Measurements from ENCODE around the gene DOC2A.

DOC2A gene

GRCh38 chr16:29975134-29975538, 35.7 kb downstream of the DOC2A start (continued):
- TF ChIP-seq KLF17 (tag by site-specific recombination; IDR thresholded peaks at IDR 0.05) (0 out of 2 replicates have a peak, but pooled peaks have one; percentile 13), ZNF133 (tag by site-specific recombination; IDR thresholded peaks at IDR 0.05) (no peak), SP7 (tag by site-specific recombination; IDR thresholded peaks at IDR 0.05) (0 out of 2 replicates have a peak, but pooled peaks have one; percentile 8), YY1 (tag by site-specific recombination; IDR thresholded peaks at IDR 0.05) (no peak), RBAK (tag by site-specific recombination; IDR thresholded peaks at IDR 0.05) (no peak), ZEB2 (tag by site-specific recombination; IDR thresholded peaks at IDR 0.05) (no peak), ZNF548 (tag by site-specific recombination; IDR thresholded peaks at IDR 0.05) (no peak), ZNF354C (tag by site-specific recombination; IDR thresholded peaks at IDR 0.05; ENCODE audit: borderline replicate concordance, low read depth) (no peak), ZNF558 (tag by site-specific recombination; IDR thresholded peaks at IDR 0.05) (no peak), ZNF404 (tag by site-specific recombination; IDR thresholded peaks at IDR 0.05) (no peak), ZNF292 (tag by site-specific recombination; IDR thresholded peaks at IDR 0.05; ENCODE audit: borderline replicate concordance, low read depth) (no peak), ZBTB8A (tag by site-specific recombination; IDR thresholded peaks at IDR 0.05) (no peak), ZNF707 (tag by site-specific recombination; IDR thresholded peaks at IDR 0.05) (no peak), GFI1B (tag by site-specific recombination; IDR thresholded peaks at IDR 0.05) (no peak), ZNF16 (tag by site-specific recombination; IDR thresholded peaks at IDR 0.05; ENCODE audit: low read depth) (no peak), ZNF423 (tag by site-specific recombination; IDR thresholded peaks at IDR 0.05) (no peak), ZFP69B (tag by site-specific recombination; IDR thresholded peaks at IDR 0.05) (no peak)
- TF ChIP-seq, protein P1, sequence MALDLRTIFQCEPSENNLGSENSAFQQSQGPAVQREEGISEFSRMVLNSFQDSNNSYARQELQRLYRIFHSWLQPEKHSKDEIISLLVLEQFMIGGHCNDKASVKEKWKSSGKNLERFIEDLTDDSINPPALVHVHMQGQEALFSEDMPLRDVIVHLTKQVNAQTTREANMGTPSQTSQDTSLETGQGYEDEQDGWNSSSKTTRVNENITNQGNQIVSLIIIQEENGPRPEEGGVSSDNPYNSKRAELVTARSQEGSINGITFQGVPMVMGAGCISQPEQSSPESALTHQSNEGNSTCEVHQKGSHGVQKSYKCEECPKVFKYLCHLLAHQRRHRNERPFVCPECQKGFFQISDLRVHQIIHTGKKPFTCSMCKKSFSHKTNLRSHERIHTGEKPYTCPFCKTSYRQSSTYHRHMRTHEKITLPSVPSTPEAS (tag by site-specific recombination; IDR thresholded peaks at IDR 0.05), result no peak
- TF ChIP-seq, protein P2, sequence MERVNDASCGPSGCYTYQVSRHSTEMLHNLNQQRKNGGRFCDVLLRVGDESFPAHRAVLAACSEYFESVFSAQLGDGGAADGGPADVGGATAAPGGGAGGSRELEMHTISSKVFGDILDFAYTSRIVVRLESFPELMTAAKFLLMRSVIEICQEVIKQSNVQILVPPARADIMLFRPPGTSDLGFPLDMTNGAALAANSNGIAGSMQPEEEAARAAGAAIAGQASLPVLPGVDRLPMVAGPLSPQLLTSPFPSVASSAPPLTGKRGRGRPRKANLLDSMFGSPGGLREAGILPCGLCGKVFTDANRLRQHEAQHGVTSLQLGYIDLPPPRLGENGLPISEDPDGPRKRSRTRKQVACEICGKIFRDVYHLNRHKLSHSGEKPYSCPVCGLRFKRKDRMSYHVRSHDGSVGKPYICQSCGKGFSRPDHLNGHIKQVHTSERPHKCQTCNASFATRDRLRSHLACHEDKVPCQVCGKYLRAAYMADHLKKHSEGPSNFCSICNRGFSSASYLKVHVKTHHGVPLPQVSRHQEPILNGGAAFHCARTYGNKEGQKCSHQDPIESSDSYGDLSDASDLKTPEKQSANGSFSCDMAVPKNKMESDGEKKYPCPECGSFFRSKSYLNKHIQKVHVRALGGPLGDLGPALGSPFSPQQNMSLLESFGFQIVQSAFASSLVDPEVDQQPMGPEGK (tag by site-specific recombination; IDR thresholded peaks at IDR 0.05), result 0 out of 2 replicates have a peak, but pooled peaks have one; percentile 2

- Histone ChIP-seq H3K4me3 (ENCODE audit: low read depth, low read length) (peak overlapping the region; percentile 72), H3K9me3 (ENCODE audit: control insufficient read depth, insufficient read depth, low read depth, low read length) (no peaks in the 10 kb centered on the region), H3K4me1 (ENCODE audit: control insufficient read depth, insufficient read depth, low read length) (peaks cover 8% of the 10 kb centered on the region), H3K27ac (ENCODE audit: extremely low read depth, low read depth, low read length) (peak overlapping the region; percentile 76), H3K36me3 (ENCODE audit: control insufficient read depth in 2 of 2, insufficient read depth in 1 of 2, low read length in 2 of 2) (peaks cover under 1 to 61% of the 10 kb centered on the region in 2 experiments; a peak in 1 of 3 replicates)
- CTCF ChIA-PET, result interaction anchor here (0.6 to 3.2 kb wide), 4 partner anchors 11 to 631 kb away, joined by 3 to 13 read pairs (median 5); no protein-coding TSS in a partner anchor
- POLR2A ChIA-PET, result interaction anchor here (0.5 to 5.4 kb wide), 20 partner anchors 8 to 166 kb away, joined by 3 to 58 read pairs (median 5); partner anchors contain the start of genes HIRIP3, INO80E, KCTD13 and PAGR1
- TF ChIP-seq, protein P1 (tag by site-specific recombination; IDR thresholded peaks at IDR 0.05), result peak; percentile 60
- TF ChIP-seq KLF17 (tag by site-specific recombination; IDR thresholded peaks at IDR 0.05), result 0 out of 2 replicates have a peak, but pooled peaks have one; percentile 62
- TF ChIP-seq ZNF341 (tag by site-specific recombination; IDR thresholded peaks at IDR 0.05; ENCODE audit: low read depth), result peak; percentile 29
- TF ChIP-seq ZSCAN16 (tag by site-specific recombination; IDR thresholded peaks at IDR 0.05), result no peak
- TF ChIP-seq CTCF (tag by site-specific recombination; IDR thresholded peaks at IDR 0.05), result peak; percentile 18; the same call in 1 of the 2 replicates
- TF ChIP-seq ZBTB11 (tag by site-specific recombination; conservative IDR thresholded peaks at IDR 0.05; ENCODE audit: low read depth), result peak; percentile 8; the same call in 1 of the 2 replicates
These were observed 36.3 kb downstream of the DOC2A start for GRCh38 chr16:29974291-29975133.
